GM10266 (cell line): Measurements from ENCODE around the gene ME3.

ENCODE experiments used
- DNase-seq: peaks from one replicate; pipeline ENCODE4 v3.0.0; 2012; ENCODE audit errors: extremely low spot score
- CTCF ChIP-seq: IDR thresholded peaks from 2 replicates; pipeline ENCODE4 v1.5.1; 2012; ENCODE audit warnings: mild to moderate bottlenecking, low read depth; ENCODE audit not compliant: control insufficient read depth, insufficient read depth; ENCODE audit errors: missing control alignments

ME3 gene

GRCh38 chr11:86630229-86630981 lies 42.0 kb downstream of the ME3 start:
- TF ChIP-seq CTCF, result no peak

GRCh38 chr11:86629045-86629706 lies 43.2 kb downstream of the ME3 start:
- TF ChIP-seq CTCF, result no peak
- no peak for DNase-seq

More at GRCh38 chr11:86630229-86630981, 42.0 kb downstream of the ME3 start:
- DNase-seq, result no peak

GRCh38 chr11:86627776-86628455 lies 44.5 kb downstream of the ME3 start:
- DNase-seq, result no peak

GRCh38 chr11:86625981-86626380 lies 46.4 kb downstream of the ME3 start:
- no peak for DNase-seq
- no peak for TF ChIP-seq CTCF

More at GRCh38 chr11:86627776-86628455, 44.5 kb downstream of the ME3 start:
- no peak for TF ChIP-seq CTCF

- no peak for TF ChIP-seq CTCF
- DNase-seq, result no peak
These were observed 46.9 kb downstream of the ME3 start for GRCh38 chr11:86625544-86625943.

- no peak for DNase-seq
- no peak for TF ChIP-seq CTCF
These were observed 48.0 kb downstream of the ME3 start for GRCh38 chr11:86624366-86624765.

GRCh38 chr11:86623736-86624135 lies 48.7 kb downstream of the ME3 start:
- no peak for TF ChIP-seq CTCF
- DNase-seq, result no peak
